WI38 (cell line): ENCODE data around the gene DDX24.

ENCODE experiments used
- H3K4me3 ChIP-seq: 2 replicates; pipeline ENCODE4 v1.5.1; 2011; ENCODE audit warnings: low read depth, mild to moderate bottlenecking, control low read depth, low read length
- CTCF ChIP-seq: IDR thresholded peaks from 2 replicates; pipeline ENCODE4 v1.5.1; 2012; ENCODE audit warnings: low read depth, mild to moderate bottlenecking, control low read depth, low read length

Gene DDX24

GRCh38 chr14:94026173-94026888 is 54.7 kb downstream of the DDX24 start, which contains the start of gene OTUB2:
Gene OTUB2, plus strand, starts transcription at chr14:94026340. Its CDS starts 198 bp downstream, at chr14:94026538.
- TF ChIP-seq CTCF, result no peak
- peak within 1 kb of the TSS; percentile 63 for H3K4me3 ChIP-seq

GRCh38 chr14:94025720-94026119 is 55.3 kb downstream of the DDX24 start:
- no peak overlapping the region for H3K4me3 ChIP-seq
- TF ChIP-seq CTCF, result no peak

GRCh38 chr14:94024549-94024948 is 56.5 kb downstream of the DDX24 start:
- H3K4me3 ChIP-seq, result no peak overlapping the region
- TF ChIP-seq CTCF, result no peak

- no peak for TF ChIP-seq CTCF
- H3K4me3 ChIP-seq, result no peak overlapping the region
Observed at GRCh38 chr14:94022532-94023411, 58.2 kb downstream of the DDX24 start.

GRCh38 chr14:94021416-94022157 is 59.4 kb downstream of the DDX24 start:
- no peak overlapping the region for H3K4me3 ChIP-seq
- TF ChIP-seq CTCF, result no peak

GRCh38 chr14:94021001-94021400 is 60.0 kb downstream of the DDX24 start:
- no peak for TF ChIP-seq CTCF

More at GRCh38 chr14:94021001-94021400, 60.0 kb downstream of the DDX24 start:
- H3K4me3 ChIP-seq, result no peak overlapping the region
